Fibroblast of pulmonary artery (primary cell): ENCODE measurements around the gene APBA1.

Experiments
- DNase-seq: peaks from one replicate; pipeline ENCODE4 v3.0.0-alpha.2; 2010; ENCODE audit warnings: low read depth
- H3K4me3 ChIP-seq: replicated peaks from 2 replicates; pipeline ENCODE4 v1.5.1; 2011; ENCODE audit warnings: low read depth, mild to moderate bottlenecking, control low read depth, low read length, moderate library complexity
- TF ChIP-seq, protein P1 (sequence below): IDR thresholded peaks from 2 replicates; pipeline ENCODE4 v1.5.1; 2011; ENCODE audit warnings: mild to moderate bottlenecking, control low read depth, low read length, inconsistent platforms; ENCODE audit errors: missing control alignments

Gene APBA1

GRCh38 chr9:69474821-69475220 is 197.3 kb downstream of the APBA1 start:
- no peak for DNase-seq
- H3K4me3 ChIP-seq = no peak overlapping the region
- TF ChIP-seq, protein P1, sequence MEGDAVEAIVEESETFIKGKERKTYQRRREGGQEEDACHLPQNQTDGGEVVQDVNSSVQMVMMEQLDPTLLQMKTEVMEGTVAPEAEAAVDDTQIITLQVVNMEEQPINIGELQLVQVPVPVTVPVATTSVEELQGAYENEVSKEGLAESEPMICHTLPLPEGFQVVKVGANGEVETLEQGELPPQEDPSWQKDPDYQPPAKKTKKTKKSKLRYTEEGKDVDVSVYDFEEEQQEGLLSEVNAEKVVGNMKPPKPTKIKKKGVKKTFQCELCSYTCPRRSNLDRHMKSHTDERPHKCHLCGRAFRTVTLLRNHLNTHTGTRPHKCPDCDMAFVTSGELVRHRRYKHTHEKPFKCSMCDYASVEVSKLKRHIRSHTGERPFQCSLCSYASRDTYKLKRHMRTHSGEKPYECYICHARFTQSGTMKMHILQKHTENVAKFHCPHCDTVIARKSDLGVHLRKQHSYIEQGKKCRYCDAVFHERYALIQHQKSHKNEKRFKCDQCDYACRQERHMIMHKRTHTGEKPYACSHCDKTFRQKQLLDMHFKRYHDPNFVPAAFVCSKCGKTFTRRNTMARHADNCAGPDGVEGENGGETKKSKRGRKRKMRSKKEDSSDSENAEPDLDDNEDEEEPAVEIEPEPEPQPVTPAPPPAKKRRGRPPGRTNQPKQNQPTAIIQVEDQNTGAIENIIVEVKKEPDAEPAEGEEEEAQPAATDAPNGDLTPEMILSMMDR = no peak

DNA sequence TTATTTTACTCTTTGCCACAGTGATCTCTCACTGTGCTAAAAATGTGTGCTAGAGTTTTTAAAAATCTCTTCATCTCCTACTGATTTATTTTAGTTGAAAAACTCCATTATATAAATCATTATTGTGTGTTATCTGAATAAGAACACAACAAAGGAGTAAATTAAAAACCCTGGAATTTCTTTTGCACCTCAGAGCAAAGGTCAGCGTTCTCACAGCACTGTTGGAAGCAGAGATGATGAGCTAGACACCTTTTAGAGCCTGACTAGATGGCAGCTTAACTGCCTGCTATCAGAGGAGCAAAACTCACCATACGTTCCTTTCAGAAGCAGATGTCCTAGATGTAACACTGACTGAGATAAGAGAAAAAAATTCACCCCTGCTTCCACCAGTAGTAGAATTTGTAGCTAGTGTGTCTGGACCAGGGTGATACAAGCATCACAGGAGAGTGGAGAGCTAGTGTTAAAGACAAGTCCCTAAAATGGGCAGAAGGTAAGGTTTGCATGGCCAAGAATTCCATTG is 200.0 kb downstream of the APBA1 start:
- TF ChIP-seq, protein P1 = no peak
- DNase-seq = no peak
- no peak overlapping the region for H3K4me3 ChIP-seq

GRCh38 chr9:69471433-69471832 is 200.7 kb downstream of the APBA1 start:
- peak; percentile 53 for DNase-seq
- TF ChIP-seq, protein P1 = no peak
- H3K4me3 ChIP-seq = no peak overlapping the region

DNA sequence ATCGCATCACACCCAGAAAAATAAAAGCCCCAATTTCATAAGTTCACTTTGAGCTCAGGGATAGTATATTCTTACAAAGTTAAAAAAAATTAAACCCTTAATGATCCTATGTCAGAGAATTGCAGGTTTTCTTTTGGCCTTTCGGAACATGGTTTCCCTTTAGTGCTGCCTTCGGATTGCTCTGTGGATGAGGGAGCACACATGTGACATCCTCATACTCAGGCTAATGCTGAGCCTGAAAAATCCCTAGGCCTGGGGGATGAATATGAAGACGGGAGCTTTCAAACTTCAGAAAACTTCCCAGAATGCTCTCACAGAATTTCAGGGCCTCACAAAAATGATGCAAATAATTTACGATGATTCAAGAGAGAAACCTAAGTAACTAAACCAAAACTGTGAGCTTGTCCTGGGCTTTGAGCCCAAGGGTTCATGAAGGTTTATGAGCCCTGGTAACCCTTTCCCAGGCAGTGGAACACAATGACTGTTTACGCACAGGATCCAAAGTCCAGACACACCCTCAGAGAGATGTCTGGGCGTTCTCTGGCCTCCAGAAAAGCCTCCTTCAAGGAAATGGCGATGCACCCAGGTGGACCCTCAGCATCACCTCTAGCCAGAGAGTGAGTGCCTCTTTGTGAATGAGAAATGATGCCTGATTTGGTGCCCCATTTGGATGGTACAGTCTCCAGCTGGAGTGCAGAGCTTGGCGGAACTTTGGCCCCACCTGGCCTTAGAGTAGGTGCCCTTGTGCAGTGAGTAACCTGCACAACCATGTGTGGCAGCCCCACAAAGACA is 201.8 kb downstream of the APBA1 start:
- TF ChIP-seq, protein P1 = no peak
- no peak for DNase-seq
- no peak overlapping the region for H3K4me3 ChIP-seq

DNA sequence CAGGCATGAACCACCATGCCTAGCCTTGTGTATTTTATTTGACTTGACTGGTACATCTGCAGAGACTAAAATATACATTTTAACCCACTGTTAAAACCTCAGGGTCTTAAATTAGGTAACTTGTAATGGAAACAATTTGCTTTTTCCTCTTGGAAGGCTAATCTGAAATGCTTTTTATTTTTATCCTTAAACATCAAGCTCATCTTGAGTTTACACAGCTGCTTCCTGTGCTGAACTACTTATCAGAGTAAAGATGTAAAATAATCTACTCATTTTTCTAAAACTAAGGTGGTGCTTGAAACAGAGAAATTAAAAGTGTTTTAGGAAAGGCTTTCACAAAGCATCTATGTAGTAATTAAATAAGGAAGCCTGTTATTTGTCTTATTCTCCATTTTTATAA is 203.0 kb downstream of the APBA1 start:
- TF ChIP-seq, protein P1 = no peak
- no peak overlapping the region for H3K4me3 ChIP-seq
- DNase-seq = no peak

DNA sequence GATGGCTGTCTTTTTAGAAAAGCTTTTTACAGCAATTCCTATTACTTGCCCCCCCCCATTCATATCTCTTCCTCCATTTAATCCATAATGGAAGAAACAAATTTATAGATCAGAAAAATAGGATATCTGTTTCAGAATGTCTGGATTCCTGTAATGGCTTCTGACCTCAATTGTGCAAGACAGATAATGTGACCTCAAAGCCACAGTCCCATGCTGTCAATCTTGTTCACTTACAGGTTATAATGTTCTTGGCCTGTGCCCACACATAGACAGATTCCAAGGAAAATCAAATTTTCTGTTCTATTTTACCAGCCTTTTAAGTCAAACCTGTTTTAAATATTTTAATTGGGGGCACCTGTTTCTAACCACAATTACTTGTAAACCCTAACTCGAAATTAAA is 203.8 kb downstream of the APBA1 start:
- TF ChIP-seq, protein P1 = no peak
- DNase-seq = no peak
- H3K4me3 ChIP-seq = no peak overlapping the region

GRCh38 chr9:69466151-69466550 is 206.0 kb downstream of the APBA1 start:
- peak; percentile 14 for DNase-seq
- TF ChIP-seq, protein P1 = no peak
- no peak overlapping the region for H3K4me3 ChIP-seq
